Measurements from ENCODE around the gene KIF7.
"Not testable (repeated sequence)": the region's sequence is repeated elsewhere in the genome, so short reads cannot be mapped to it uniquely, and the experiment has no call there.

Gene KIF7

DNA sequence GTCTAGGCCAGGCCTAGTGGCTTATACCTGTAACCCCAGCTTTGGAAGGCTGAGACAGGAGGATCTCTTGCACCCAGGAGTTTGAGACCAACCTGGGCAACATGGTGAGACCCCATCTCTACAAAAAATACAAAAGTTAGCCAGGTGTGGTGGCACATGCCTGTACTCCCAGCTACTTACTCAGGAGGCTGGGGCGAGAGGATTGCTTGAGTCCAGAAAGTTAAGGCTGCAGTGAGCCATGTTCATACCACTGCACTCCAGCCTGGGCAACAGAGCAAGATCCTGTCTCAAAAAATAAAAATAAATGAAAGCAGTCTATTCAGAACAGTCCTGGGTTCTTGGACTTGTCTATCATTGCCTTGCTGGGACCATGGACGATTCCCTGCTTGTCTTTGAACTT, 74.5 kb downstream of the KIF7 start:
- not testable (repeated sequence) for H3K4me3 ChIP-seq (ENCODE audit: low read length in 2 of 2); H3K36me3 ChIP-seq (ENCODE audit: control insufficient read depth in 2 of 2, insufficient read depth in 2 of 2, low read length in 2 of 2); H3K27me3 ChIP-seq (ENCODE audit: control insufficient read depth in 2 of 2, insufficient read depth in 2 of 2, low read length in 2 of 2); H3K27ac ChIP-seq (ENCODE audit: low read depth in 2 of 2, low read length in 2 of 2); H3K9me3 ChIP-seq (ENCODE audit: control insufficient read depth in 2 of 2, low read length in 2 of 2); H3K9ac ChIP-seq (ENCODE audit: low read depth in 1 of 2, low read length in 2 of 2); H3K4me1 ChIP-seq (ENCODE audit: control insufficient read depth in 2 of 2, insufficient read depth in 2 of 2, low read length in 2 of 2)

DNA sequence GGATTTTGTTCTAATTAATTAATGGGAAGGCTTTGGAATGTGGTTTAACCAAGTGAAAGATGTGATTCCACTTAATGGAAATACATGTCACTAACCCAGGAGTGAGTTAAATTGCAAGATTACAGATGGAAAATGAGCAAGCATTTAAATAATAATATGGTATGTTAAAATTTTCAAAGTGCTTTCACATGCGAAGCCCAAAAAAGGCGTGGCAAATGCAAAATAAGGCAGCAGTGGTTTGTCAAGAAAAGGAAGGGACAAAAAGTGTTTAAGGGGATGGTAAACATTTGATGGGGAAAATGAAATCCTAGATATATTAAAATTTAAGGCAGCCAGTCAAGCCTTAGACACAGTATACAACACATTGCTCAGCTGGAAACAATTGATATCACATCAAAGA, 77.1 kb downstream of the KIF7 start:
- no peaks in the 10 kb centered on the region for H3K36me3 ChIP-seq (ENCODE audit: control insufficient read depth in 2 of 2, insufficient read depth in 2 of 2, low read length in 2 of 2)
- H3K9me3 ChIP-seq (ENCODE audit: control insufficient read depth in 2 of 2, low read length in 2 of 2), result no peaks in the 10 kb centered on the region
- H3K27ac ChIP-seq (ENCODE audit: low read depth in 2 of 2, low read length in 2 of 2), result no peak overlapping the region
- no peaks in the 10 kb centered on the region for H3K27me3 ChIP-seq (ENCODE audit: control insufficient read depth in 2 of 2, insufficient read depth in 2 of 2, low read length in 2 of 2)
- H3K4me3 ChIP-seq (ENCODE audit: low read length in 2 of 2), result no peak overlapping the region
- peaks cover 3 to 10% of the 10 kb centered on the region in 2 donors for H3K4me1 ChIP-seq (ENCODE audit: control insufficient read depth in 2 of 2, insufficient read depth in 2 of 2, low read length in 2 of 2)
- no peak overlapping the region for H3K9ac ChIP-seq (ENCODE audit: low read depth in 1 of 2, low read length in 2 of 2)

All from mucosa of rectum (tissue), 2 donors.